ENCODE measurements around the gene DIP2B. TPM values are rescaled to one million over a fixed set of nuclear protein-coding genes. Genes with fewer than 3 reads are reported as not detected.

Gene DIP2B
- total and polyA plus RNA-seq, 9 donors, result 7.2 to 33.3 (median 19.2) TPM

DNA sequence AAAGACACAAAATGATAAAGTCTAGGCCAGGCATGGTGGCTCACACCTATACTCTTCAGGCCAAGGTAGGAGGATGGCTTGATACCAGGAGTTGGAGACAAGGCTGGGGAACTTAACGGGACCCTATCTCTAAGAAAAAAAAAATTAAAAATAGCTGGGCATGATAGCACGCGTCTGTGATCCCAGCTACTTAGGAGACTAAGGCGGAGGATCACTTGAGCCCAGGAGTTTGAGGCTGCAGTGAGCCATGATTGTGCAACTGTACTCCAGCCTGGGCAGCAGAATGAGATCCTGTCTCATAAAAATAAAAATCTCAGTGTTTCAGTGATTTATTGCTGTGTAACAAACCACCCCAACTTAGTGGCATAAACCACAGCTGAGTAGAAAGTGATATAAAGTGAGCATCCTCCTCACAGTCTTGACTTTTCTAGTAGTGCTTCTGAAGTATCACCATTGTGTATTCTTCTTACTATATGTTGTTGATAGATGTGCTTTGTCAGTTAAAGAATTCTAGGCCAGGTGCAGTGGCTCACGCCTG lies 248.5 kb downstream of the DIP2B start:
- Histone ChIP-seq H3K27ac (no peak overlapping the region), H3K9me3 (no peaks in the 10 kb centered on the region), H3K36me3 (no peaks in the 10 kb centered on the region), H3K4me3 (no peak overlapping the region), H3K27me3 (no peaks in the 10 kb centered on the region), H3K4me1 (ENCODE audit: insufficient read depth) (no peaks in the 10 kb centered on the region)
- intact Hi-C loops (cut with DNase I), result no loop called here
- DNase-seq, result no peak
- no peak for TF ChIP-seq POLR2A (IDR thresholded peaks at IDR 0.05)
- TF ChIP-seq EP300 (IDR thresholded peaks at IDR 0.05), result no peak
- TF ChIP-seq, protein P1, sequence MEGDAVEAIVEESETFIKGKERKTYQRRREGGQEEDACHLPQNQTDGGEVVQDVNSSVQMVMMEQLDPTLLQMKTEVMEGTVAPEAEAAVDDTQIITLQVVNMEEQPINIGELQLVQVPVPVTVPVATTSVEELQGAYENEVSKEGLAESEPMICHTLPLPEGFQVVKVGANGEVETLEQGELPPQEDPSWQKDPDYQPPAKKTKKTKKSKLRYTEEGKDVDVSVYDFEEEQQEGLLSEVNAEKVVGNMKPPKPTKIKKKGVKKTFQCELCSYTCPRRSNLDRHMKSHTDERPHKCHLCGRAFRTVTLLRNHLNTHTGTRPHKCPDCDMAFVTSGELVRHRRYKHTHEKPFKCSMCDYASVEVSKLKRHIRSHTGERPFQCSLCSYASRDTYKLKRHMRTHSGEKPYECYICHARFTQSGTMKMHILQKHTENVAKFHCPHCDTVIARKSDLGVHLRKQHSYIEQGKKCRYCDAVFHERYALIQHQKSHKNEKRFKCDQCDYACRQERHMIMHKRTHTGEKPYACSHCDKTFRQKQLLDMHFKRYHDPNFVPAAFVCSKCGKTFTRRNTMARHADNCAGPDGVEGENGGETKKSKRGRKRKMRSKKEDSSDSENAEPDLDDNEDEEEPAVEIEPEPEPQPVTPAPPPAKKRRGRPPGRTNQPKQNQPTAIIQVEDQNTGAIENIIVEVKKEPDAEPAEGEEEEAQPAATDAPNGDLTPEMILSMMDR (IDR thresholded peaks at IDR 0.05), result no peak
- WGBS, 3 donors, result 77 to 78% (median 78%) methylated on average over 5 of the region's 5 CpGs

DNA sequence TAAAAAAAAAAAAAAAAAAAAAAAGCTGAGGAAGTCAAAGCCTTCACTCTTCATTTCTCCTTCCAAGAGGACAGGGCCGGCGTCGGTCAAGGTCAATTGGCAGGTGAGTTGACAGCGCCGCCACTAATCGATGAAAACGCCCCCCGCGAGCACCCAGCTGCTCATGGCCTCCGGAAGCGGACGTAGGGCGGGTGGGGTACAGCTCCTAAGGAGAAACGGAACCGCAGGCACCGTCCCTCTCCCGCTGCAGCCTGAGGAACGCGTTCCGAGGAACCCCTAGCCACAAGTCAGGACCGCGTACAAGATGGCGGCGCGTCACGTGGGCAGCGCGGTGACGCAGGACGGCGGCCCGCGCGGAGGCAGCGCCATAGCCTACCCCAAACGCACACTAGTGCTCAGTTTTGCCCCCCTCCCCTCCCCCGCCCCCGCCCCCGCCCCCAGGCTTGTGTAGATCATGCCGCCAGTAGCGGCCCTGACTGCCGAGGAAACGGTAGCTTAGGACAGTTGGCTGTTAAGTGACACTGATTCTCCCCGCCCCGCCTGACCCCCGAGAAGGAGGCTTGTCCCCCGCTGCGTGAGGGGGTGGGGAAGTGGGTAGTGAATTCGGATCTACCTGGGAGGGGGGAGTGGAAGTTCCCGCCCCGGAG lies 259.0 kb downstream of the DIP2B start, which contains the start of gene ATF1:
Gene ATF1 (plus strand): TSS at position 463 of the 647 bp plus-strand sequence. CDS start 16,045 bp downstream, outside the sequence.
- H3K27me3 ChIP-seq, result no peaks in the 10 kb centered on the region
- peaks cover 8% of the 10 kb centered on the region for H3K4me1 ChIP-seq (ENCODE audit: insufficient read depth)
- intact Hi-C loops (cut with DNase I), result loop anchor here in 1 of 4 donors (10.0 kb wide), 1 partner anchor 221 kb away; no protein-coding TSS in a partner anchor

DNA sequence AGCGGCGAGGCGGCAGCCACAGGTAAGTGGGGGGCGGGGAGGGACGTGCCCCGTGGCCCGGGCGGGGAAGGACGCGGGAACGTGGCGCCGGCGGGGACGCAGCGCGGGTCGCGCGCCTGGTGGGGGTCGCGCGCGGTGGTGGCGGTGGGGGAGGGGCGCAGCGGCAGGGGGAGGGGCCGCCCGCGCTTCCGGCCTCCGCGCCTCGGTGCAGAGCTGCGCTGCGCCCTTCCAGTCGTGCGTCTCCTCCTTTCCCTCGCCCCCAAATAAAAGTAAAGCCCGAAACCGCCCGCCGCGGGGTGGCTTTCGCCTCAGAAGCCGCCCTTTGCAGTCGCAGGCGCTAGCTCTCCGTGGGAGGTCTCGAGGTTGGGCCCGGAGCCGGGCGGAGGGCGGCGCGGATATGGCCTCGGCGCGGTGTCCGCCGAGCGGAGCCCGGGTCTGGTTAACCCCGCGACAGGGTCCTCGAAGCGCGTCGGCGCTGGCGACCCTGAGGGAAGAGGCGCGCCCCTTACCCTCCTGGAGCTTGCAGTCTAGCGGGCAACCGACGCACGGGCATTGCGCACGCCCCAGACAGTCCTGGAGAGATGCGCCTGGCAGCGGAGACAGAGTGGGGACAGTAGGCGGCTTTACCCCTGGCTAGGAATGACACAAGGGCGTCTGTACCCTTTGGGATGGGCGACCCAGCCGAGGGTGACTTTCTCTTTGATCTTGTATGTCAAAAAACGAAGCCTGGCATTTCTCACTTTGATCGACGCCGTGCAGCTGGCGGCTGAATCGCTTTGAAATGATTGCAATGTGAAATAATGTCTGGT lies 259.7 kb downstream of the DIP2B start:
- intact Hi-C loops (cut with DNase I), result loop anchor here in 1 of 4 donors (10.0 kb wide), 1 partner anchor 220 kb away; no protein-coding TSS in a partner anchor
- Histone ChIP-seq H3K27ac (peak overlapping the region; percentile 89 to 91), H3K4me3 (peak overlapping the region; percentile 89), H3K4me1 (ENCODE audit: insufficient read depth) (peaks cover 8% of the 10 kb centered on the region), H3K9me3 (no peaks in the 10 kb centered on the region), H3K27me3 (no peaks in the 10 kb centered on the region), H3K36me3 (no peaks in the 10 kb centered on the region)
- TF ChIP-seq EP300 (IDR thresholded peaks at IDR 0.05) (no peak), POLR2A (IDR thresholded peaks at IDR 0.05) (no peak)
- TF ChIP-seq, protein P1 (IDR thresholded peaks at IDR 0.05), result no peak
- DNase-seq, result peak in 3 of 5 donors; percentile 43 to 76 (median 56)
- WGBS, 3 donors, result 0 to 1% (median 1%) methylated on average over 62 to 91 of the region's 91 CpGs

More for the DNA sequence above, 259.0 kb downstream of the DIP2B start, which contains the start of gene ATF1:
- TF ChIP-seq POLR2A (IDR thresholded peaks at IDR 0.05), result peak; percentile 81
- no peak for TF ChIP-seq EP300 (IDR thresholded peaks at IDR 0.05)
- Histone ChIP-seq H3K4me3 (peak within 1 kb of the TSS; percentile 89), H3K36me3 (no peaks in the 10 kb centered on the region), H3K27ac (peak within 1 kb of the TSS; percentile 89 to 91), H3K9me3 (no peaks in the 10 kb centered on the region)
- DNase-seq, result peak; percentile 83 to 92 (median 88)
- WGBS, 3 donors, result 0 to 1% (median 0%) methylated on average over 47 to 51 of the region's 51 CpGs

DNA sequence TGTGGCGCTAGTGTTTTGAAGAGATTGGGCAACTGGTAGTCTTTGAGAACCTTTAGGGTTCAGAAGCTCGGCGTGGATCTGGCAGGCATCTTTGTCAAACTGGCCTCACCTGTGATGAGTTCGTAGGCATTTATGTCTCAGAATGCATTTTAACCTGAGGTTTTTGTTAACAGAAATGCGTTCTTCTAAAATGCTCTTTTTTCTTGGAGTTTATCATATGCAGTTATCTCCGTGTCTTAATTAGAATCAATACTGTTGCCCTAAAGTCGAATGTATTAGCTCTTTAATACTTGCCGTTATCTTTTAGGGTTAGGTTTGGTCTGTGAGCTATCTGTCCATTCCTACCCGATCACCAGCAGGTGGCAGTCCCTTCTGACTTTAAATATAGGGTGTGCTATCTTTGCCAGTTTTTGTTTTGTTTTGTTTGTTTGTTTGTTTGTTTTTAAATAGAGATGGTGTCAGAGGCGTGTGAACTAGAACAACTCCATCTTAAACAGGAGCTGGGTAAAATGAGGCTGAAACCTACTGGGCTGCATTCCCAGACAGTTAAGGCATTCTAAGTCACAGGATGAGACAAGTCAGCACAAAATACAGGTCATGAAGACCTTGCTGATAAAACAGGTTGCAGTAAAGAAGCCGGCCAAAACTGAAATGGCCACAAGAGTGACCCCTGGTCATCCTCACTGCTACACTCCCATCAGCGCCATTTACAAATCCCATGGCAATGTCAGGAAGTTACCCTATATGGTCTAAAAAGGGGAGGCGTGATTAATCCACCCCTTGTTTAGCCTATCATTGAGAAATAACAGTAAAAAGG lies 260.5 kb downstream of the DIP2B start:
- Histone ChIP-seq H3K36me3 (no peaks in the 10 kb centered on the region), H3K4me1 (ENCODE audit: insufficient read depth) (peaks cover 8% of the 10 kb centered on the region), H3K27ac (no peak overlapping the region), H3K9me3 (no peaks in the 10 kb centered on the region), H3K4me3 (peak overlapping the region; percentile 89), H3K27me3 (no peaks in the 10 kb centered on the region)
- peak in 3 of 5 donors; percentile 16 to 34 (median 33) for DNase-seq
- 4 to 8% (median 6%) methylated on average over 13 of the region's 13 CpGs for WGBS, 3 donors
- intact Hi-C loops (cut with DNase I), result loop anchor here in 1 of 4 donors (10.0 kb wide), 1 partner anchor 219 kb away; no protein-coding TSS in a partner anchor
- TF ChIP-seq, protein P1 (IDR thresholded peaks at IDR 0.05), result peak in 2 of 3 donors; percentile 32 to 48
- no peak for TF ChIP-seq EP300 (IDR thresholded peaks at IDR 0.05)

All from ovary (tissue), 9 donors.